ENCODE data around the gene ALG14.
A peak's percentile ranks its signal among the peaks of the same experiment; 100 is the strongest.
"Not testable (repeated sequence)": the region's sequence is repeated elsewhere in the genome, so short reads cannot be mapped to it uniquely, and the experiment has no call there.

ALG14 gene

GRCh38 chr1:95041491-95042165 is 31.1 kb downstream of the ALG14 start:
- peak; percentile 73 for DNase-seq

GRCh38 chr1:95040032-95040525 is 32.7 kb downstream of the ALG14 start:
- no peak for DNase-seq

GRCh38 chr1:95039360-95040031 is 33.3 kb downstream of the ALG14 start:
- DNase-seq, result no peak

DNA sequence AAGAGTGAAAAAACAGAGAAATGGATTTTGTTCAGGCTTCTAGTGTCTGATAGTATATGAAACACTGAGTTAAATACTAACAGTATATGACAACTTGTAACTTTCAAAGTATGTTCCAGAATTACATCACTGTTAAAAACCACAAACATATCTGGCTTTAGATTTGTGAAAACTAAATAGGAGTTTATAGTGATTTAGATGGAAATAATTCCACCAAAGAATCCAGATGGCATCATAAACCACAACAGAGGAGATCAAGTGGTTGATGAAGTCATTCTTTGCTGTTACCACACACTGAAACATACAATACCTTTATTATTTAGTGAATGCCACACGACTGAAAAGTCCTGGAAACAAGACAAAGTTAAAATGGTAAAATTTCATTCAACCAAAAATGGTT is 37.2 kb downstream of the ALG14 start:
- no peak for DNase-seq

- DNase-seq, result no peak
These were observed 38.2 kb downstream of the ALG14 start for GRCh38 chr1:95034506-95034905.

DNA sequence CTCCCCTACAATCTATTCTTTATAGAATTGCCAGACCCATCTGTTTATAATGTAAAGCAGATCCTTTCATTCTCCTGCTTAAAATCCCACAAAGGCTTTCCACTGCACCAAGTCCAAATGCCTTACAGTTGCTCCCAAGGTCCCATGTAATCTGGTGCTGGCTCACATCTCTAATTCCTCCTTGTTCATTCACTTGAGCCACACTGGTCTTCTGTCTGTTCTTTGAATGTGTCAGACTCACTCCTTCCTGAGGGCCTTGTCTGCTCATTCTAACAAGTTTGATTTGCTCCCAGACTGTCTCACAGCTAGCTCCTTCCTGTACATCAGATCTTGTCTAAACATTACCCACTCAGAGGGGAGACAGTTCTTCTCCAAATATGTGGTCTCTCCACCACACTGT is 38.9 kb downstream of the ALG14 start:
- DNase-seq, result no peak

DNA sequence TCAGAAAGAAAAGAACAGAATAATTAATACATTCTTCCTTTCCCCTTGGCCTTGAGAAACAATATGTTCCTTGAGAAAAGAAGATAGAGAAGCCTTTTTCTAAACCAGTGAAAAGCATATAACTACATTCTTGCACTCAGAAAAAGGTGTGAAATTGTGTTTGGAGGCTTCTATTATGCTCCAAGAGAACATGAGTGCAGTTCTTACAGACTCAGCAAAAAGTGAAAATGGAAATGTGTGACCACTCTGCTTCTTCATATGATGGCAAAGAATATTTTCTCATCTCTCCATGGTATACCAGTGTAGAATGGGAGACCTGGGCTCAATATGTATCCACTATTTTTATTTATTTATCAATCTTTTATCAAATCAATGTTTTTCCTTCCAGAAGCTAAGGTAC is 43.2 kb downstream of the ALG14 start:
- DNase-seq, result no peak

GRCh38 chr1:95028954-95029353 is 43.8 kb downstream of the ALG14 start:
- DNase-seq, result no peak

DNA sequence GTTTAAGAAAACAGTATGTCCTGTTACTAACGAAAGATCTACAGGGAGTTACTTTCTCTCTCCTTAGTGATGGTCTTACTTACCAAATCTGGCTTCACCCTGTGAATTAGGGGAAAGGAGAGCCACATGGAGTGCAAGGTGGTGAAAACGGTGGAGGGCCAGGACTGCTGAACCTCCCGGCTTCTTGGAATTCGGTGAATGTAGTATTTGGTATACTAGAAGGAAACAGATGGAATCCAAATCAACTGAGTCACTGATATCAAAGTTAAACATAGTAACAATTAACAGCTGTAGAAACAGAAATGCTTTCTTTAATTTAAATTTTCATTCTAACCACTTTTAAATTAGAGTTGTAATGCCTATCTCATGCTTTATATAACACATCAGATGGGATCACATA is 45.7 kb downstream of the ALG14 start:
- no peak for DNase-seq

GRCh38 chr1:95023399-95024043 is 49.2 kb downstream of the ALG14 start:
- DNase-seq, result no peak

- no peak for DNase-seq
These were observed 50.2 kb downstream of the ALG14 start for GRCh38 chr1:95022644-95022926.

GRCh38 chr1:95021805-95022643 is 50.7 kb downstream of the ALG14 start:
- no peak for DNase-seq

DNA sequence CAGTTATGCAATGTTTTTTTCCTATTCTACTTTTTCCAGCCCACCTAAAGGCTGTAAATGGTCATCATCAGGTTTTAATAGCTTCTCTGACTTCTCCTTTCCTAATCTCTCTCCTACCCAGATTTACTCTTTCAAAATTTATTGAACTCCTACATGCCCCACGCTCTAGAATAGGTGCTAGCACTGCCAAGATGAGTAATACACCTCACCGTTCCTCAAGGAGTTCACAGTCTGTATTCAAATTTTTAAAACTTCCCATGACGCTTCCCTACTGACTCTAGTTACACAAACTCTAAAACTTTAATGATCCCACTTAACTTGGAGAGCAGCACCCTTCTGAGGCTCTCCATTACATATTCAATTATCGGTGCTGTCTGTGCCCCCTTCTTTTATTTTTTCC is 51.6 kb downstream of the ALG14 start:
- no peak for DNase-seq

GRCh38 chr1:95019466-95019865 is 53.3 kb downstream of the ALG14 start:
- not testable (repeated sequence) for DNase-seq

- peak; percentile 82 for DNase-seq
These were observed 54.0 kb downstream of the ALG14 start for GRCh38 chr1:95018602-95019369.

- DNase-seq, result peak; percentile 73
These were observed 55.0 kb downstream of the ALG14 start for GRCh38 chr1:95017775-95018174.

GRCh38 chr1:95015076-95015475 is 57.7 kb downstream of the ALG14 start:
- DNase-seq, result peak; percentile 29

- peak; percentile 19 for DNase-seq
These were observed 58.7 kb downstream of the ALG14 start for GRCh38 chr1:95013950-95014574.

GRCh38 chr1:95012389-95012788 is 60.4 kb downstream of the ALG14 start:
- DNase-seq, result no peak

DNA sequence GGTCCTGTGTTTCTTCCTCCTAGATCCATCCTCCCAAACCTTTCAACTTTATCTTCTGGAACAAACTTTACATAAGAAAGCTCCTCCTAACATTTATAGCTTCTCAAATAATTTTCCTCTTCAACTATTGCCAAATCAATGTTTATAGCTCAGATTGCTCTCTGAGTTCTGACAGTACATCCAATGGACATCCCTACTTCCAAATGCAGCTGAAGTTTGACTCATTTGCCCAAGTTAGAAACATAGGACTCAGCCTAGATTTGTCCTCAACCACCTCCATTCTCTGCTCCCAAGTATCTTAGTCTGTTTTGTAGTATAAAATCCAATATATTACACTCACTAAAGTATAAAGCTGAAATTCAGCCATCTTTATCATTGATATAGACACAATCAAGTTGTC is 62.6 kb downstream of the ALG14 start:
- no peak for DNase-seq

GRCh38 chr1:95007687-95008086 is 65.1 kb downstream of the ALG14 start:
- no peak for DNase-seq

DNA sequence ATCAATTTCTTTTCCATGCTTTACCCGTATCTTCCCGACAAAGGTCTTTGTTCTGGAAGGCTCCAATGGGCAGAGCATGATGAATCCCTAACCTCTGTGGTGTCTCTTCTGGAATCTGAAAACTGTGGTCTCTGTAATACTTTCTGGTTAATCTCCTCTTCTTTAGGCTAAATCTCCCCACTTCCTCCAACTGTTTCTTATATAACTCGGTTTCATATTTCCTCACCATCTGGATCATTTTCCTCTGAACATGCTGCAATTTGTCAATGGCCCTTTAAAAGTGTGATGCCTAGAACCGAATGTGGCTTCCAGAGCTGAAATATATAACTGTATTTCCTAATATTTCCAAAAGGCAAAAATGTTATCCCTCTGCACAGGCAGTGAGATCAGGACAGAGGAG is 66.1 kb downstream of the ALG14 start:
- peak; percentile 65 for DNase-seq
